MCF 10A (cell line): ENCODE measurements around the gene RIPOR2. TPM values are rescaled to one million over a fixed set of nuclear protein-coding genes. Genes with fewer than 3 reads are reported as not detected.

Experiments used
- BruUV-seq: library from RNA; stranded (reverse); fragments of 400-500 nt; replicated peaks from 2 replicates; lab custom pipeline; 2021; lab: Mats Ljungman, UMichigan
- CTCF ChIA-PET: fragments of 300-600 bp; sonication (Branson Sonifier 250); formaldehyde crosslinking; extraction: SDS; loops from one replicate; lab custom pipeline; 2021; ENCODE audit warnings: antibody characterized with exemption, inconsistent platforms; lab: Yijun Ruan, JAX
- POLR2A ChIA-PET: fragments of 300-600, 350-650 bp; sonication (Branson Sonifier 250); formaldehyde crosslinking; extraction: SDS; loops from one replicate; lab custom pipeline; 2020; ENCODE audit warnings: antibody characterized with exemption, inconsistent platforms; lab: Yijun Ruan, JAX
- DNase-seq: peaks from one replicate; pipeline ENCODE4 v3.0.0-alpha.2; 2018; ENCODE audit not compliant: unreplicated experiment
- H3K27ac Mint-ChIP-seq: one replicate; pipeline ENCODE4 v1.8.0; 2022; ENCODE audit warnings: mild to moderate bottlenecking, low read depth, mixed read lengths; ENCODE audit not compliant: unreplicated experiment
- H3K27me3 Mint-ChIP-seq: one replicate; pipeline ENCODE4 v1.8.0; 2022; ENCODE audit warnings: mixed read lengths; ENCODE audit not compliant: insufficient read depth, unreplicated experiment
- H3K36me3 Mint-ChIP-seq: one replicate; pipeline ENCODE4 v1.8.0; 2022; ENCODE audit warnings: mild to moderate bottlenecking, moderate library complexity, mixed read lengths; ENCODE audit not compliant: insufficient read depth, unreplicated experiment
- H3K4me1 Mint-ChIP-seq: one replicate; pipeline ENCODE4 v1.8.0; 2022; ENCODE audit warnings: mixed read lengths; ENCODE audit not compliant: insufficient read depth, unreplicated experiment
- H3K4me3 Mint-ChIP-seq: one replicate; pipeline ENCODE4 v1.8.0; 2022; ENCODE audit warnings: mild to moderate bottlenecking, moderate library complexity, mixed read lengths; ENCODE audit not compliant: unreplicated experiment
- H3K9me3 Mint-ChIP-seq: one replicate; pipeline ENCODE4 v1.8.0; 2022; ENCODE audit warnings: mixed read lengths; ENCODE audit not compliant: unreplicated experiment
- CTCF ChIP-seq: fragments of 200-600 bp; IDR thresholded peaks from one replicate; pipeline ENCODE4 v1.8.0; 2022; ENCODE audit warnings: antibody characterized with exemption, mild to moderate bottlenecking; ENCODE audit not compliant: unreplicated experiment
- intact Hi-C: fragments of 100-400 bp; cut with micrococcal nuclease; formaldehyde crosslinking; loops from 2 replicates; pipeline ENCODE4 v1.14.1; 2022
- total RNA-seq: library from RNA; stranded (reverse); gene quantifications from 2 replicates; pipeline ENCODE4 v1.2.3, GENCODE V29; 2022

Gene RIPOR2
- total RNA-seq, 1 experiment from 2014 or later = 4.9 TPM

- ChIA-PET CTCF (no interaction called here), POLR2A (no interaction called here)
- Mint-ChIP-seq H3K4me1 (peaks cover 6% of the 10 kb centered on the region), H3K4me3 (no peak overlapping the region), H3K9me3 (peaks cover 8% of the 10 kb centered on the region), H3K27ac (no peak overlapping the region), H3K27me3 (no peaks in the 10 kb centered on the region), H3K36me3 (peaks cover 4% of the 10 kb centered on the region)
- TF ChIP-seq CTCF = no peak
- intact Hi-C loops = no loop called here
- no TSS peak for BruUV-seq
- DNase-seq = no peak
Measured at GRCh38 chr6:24924580-24925356, 11.0 kb downstream of the RIPOR2 start.

- POLR2A ChIA-PET = no interaction called here
Measured at GRCh38 chr6:24923885-24924401, 11.8 kb downstream of the RIPOR2 start.

GRCh38 chr6:24922814-24923213 lies 12.9 kb downstream of the RIPOR2 start:
- ChIA-PET CTCF (no interaction called here), POLR2A (no interaction called here)
- peaks cover 8% of the 10 kb centered on the region for H3K9me3 Mint-ChIP-seq
- H3K27ac Mint-ChIP-seq = no peak overlapping the region
- H3K27me3 Mint-ChIP-seq = no peaks in the 10 kb centered on the region
- no peak for DNase-seq
- intact Hi-C loops = no loop called here
- TF ChIP-seq CTCF = no peak
- H3K4me3 Mint-ChIP-seq = no peak overlapping the region
- H3K36me3 Mint-ChIP-seq = peaks cover 4% of the 10 kb centered on the region
- BruUV-seq = no TSS peak
- H3K4me1 Mint-ChIP-seq = peaks cover 6% of the 10 kb centered on the region

More at GRCh38 chr6:24923885-24924401, 11.8 kb downstream of the RIPOR2 start:
- CTCF ChIA-PET = no interaction called here
- no peak for DNase-seq
- Mint-ChIP-seq H3K4me1 (peaks cover 6% of the 10 kb centered on the region), H3K9me3 (peaks cover 8% of the 10 kb centered on the region), H3K27me3 (no peaks in the 10 kb centered on the region), H3K27ac (no peak overlapping the region), H3K36me3 (peaks cover 4% of the 10 kb centered on the region), H3K4me3 (no peak overlapping the region)
- intact Hi-C loops = no loop called here
- no TSS peak for BruUV-seq
- TF ChIP-seq CTCF = no peak

DNA sequence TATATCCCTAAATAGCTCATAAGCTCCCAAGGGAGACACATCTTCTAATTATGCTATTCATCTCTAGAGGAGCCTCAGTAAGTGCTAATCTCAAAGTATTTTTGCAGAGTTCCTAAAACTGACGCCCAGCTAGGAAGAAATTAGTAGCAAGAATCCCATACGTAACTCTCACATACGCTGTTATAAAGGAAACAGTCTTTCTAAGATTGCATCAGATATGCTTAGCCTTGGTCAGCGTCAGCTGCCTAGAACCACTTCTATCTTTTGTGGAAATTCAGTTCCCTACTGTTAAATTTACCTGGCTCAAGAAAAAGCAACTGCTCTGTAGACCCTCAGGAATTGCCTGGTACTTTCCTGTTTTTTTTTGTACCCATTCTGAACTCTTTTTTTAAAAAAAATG lies 13.6 kb downstream of the RIPOR2 start:
- intact Hi-C loops = no loop called here
- Mint-ChIP-seq H3K27me3 (no peaks in the 10 kb centered on the region), H3K4me1 (peaks cover 2% of the 10 kb centered on the region), H3K27ac (no peak overlapping the region), H3K9me3 (peaks cover 3% of the 10 kb centered on the region), H3K36me3 (peaks cover 4% of the 10 kb centered on the region), H3K4me3 (no peak overlapping the region)
- BruUV-seq = no TSS peak
- TF ChIP-seq CTCF = no peak
- ChIA-PET POLR2A (no interaction called here), CTCF (interaction anchor here (1.3 kb wide), 1 partner anchor 12 kb away, joined by 3 read pairs; no protein-coding TSS in a partner anchor)
- no peak for DNase-seq
